H1 (cell line): ENCODE results near the gene GID4. TPM values are rescaled to one million over a fixed set of nuclear protein-coding genes. Genes with fewer than 3 reads are reported as not detected.

Source experiments
- CTCF ChIA-PET: fragments of 300-600 bp; sonication (Branson Sonifier 250); formaldehyde crosslinking; loops from one replicate; lab custom pipeline; 2021; ENCODE audit not compliant: partially characterized antibody; lab: Charles Lee
- POLR2A ChIA-PET: fragments of 300-600 bp; sonication (Branson Sonifier 250); formaldehyde crosslinking; loops from one replicate; lab custom pipeline; 2021; ENCODE audit warnings: inconsistent platforms; ENCODE audit not compliant: partially characterized antibody; lab: Charles Lee
- DNase-seq, 2 experiments: peaks; one replicate each; pipeline versions ENCODE4 v3.0.0 to v3.0.0-alpha.2; 2010 to 2022; ENCODE audit warnings: low spot score in 2 of 2, low read depth in 1 of 2, mixed read lengths in 1 of 2
- FAIRE-seq: peaks from 2 replicates; lab custom pipeline; 2011; peaks lifted over from hg19 to GRCh38; lab: Jason Lieb, UNC
- H2AFZ ChIP-seq: 2 replicates; pipeline ENCODE4 v1.8.1; 2012; ENCODE audit warnings: low read length, inconsistent platforms
- H2AK5ac ChIP-seq: 2 replicates; pipeline ENCODE4 v1.6.1; 2013; ENCODE audit warnings: low read depth, low read length
- H2BK120ac ChIP-seq: replicated peaks from 2 replicates; pipeline ENCODE3; 2013; ENCODE audit warnings: low read depth, low read length, inconsistent platforms
- H2BK12ac ChIP-seq: 2 replicates; pipeline ENCODE4 v1.6.1; 2013; ENCODE audit warnings: low read depth, low read length
- H2BK15ac ChIP-seq: 2 replicates; pipeline ENCODE4 v1.6.1; 2013; ENCODE audit warnings: low read length
- H2BK20ac ChIP-seq: 2 replicates; pipeline ENCODE4 v1.6.1; 2013; ENCODE audit warnings: low read length
- H2BK5ac ChIP-seq: 2 replicates; pipeline ENCODE4 v1.6.1; 2013; ENCODE audit warnings: low read depth, low read length
- H3K14ac ChIP-seq: 2 replicates; pipeline ENCODE4 v1.6.1; 2013; ENCODE audit warnings: inconsistent platforms; ENCODE audit not compliant: insufficient read length
- H3K18ac ChIP-seq: 2 replicates; pipeline ENCODE4 v1.6.1; 2013; ENCODE audit warnings: low read length; ENCODE audit errors: extremely low read depth
- H3K23ac ChIP-seq: 2 replicates; pipeline ENCODE4 v1.6.1; 2013; ENCODE audit warnings: inconsistent platforms; ENCODE audit not compliant: insufficient read length
- H3K23me2 ChIP-seq: 2 replicates; pipeline ENCODE4 v1.6.1; 2013; ENCODE audit warnings: low read depth, low read length
- H3K27ac ChIP-seq: 2 replicates; pipeline ENCODE4 v1.6.1; 2011; ENCODE audit warnings: low read depth, low read length, inconsistent platforms
- H3K27me3 ChIP-seq, 4 experiments: replicated peaks in 1 of 4; 1 replicate in 1 of 4; 2 replicates in 3 of 4; pipeline versions ENCODE4 v1.6.1 to v1.8.1; 2011 to 2013; ENCODE audit warnings: low read length in 3 of 4, mild to moderate bottlenecking in 3 of 4, inconsistent platforms in 2 of 4, mixed read lengths in 2 of 4, moderate library complexity in 1 of 4; ENCODE audit not compliant: control insufficient read depth in 3 of 4, insufficient read depth in 3 of 4; ENCODE audit errors: extremely low read depth in 1 of 4
- H3K36me3 ChIP-seq, 4 experiments: 2 replicates each; pipeline versions ENCODE4 v1.6.1 to v1.8.1; 2011 to 2013; ENCODE audit warnings: mild to moderate bottlenecking in 4 of 4, low read length in 3 of 4, moderate library complexity in 2 of 4, control low read depth in 1 of 4, inconsistent platforms in 1 of 4; ENCODE audit not compliant: insufficient read depth in 4 of 4, control insufficient read depth in 2 of 4
- H3K4ac ChIP-seq: replicated peaks from 2 replicates; pipeline ENCODE3; 2013; ENCODE audit warnings: low read length, low read depth, mixed read lengths, inconsistent platforms; ENCODE audit not compliant: insufficient read length
- H3K4me1 ChIP-seq, 4 experiments: replicated peaks in 1 of 4; 1 replicate in 1 of 4; 2 replicates in 3 of 4; pipeline versions ENCODE4 v1.6.1 to v1.8.1; 2011 to 2013; ENCODE audit warnings: low read length in 3 of 4, inconsistent platforms in 2 of 4, mixed read lengths in 1 of 4; ENCODE audit not compliant: insufficient read depth in 4 of 4, control insufficient read depth in 3 of 4
- H3K4me2 ChIP-seq, 2 experiments: 2 replicates each; pipeline versions ENCODE4 v1.6.1 to v1.8.1; 2011 to 2013; ENCODE audit warnings: low read depth in 2 of 2, low read length in 2 of 2, control low read depth in 1 of 2, inconsistent platforms in 1 of 2, mild to moderate bottlenecking in 1 of 2; ENCODE audit not compliant: insufficient read depth in 1 of 2
- H3K4me3 ChIP-seq, 4 experiments: fragments of 200-600, 300-600 bp in 1 of 4; sonication (generic), shearing (Covaris generic), sonication (Bioruptor Twin) in 1 of 4; 2 replicates each; pipeline versions ENCODE4 v1.5.1 to v1.8.1; 2011 to 2016; ENCODE audit warnings: low read length in 4 of 4, low read depth in 3 of 4, control low read depth in 2 of 4, inconsistent platforms in 2 of 4, mild to moderate bottlenecking in 2 of 4, mixed read lengths in 1 of 4, moderate library complexity in 1 of 4; ENCODE audit not compliant: insufficient read depth in 2 of 4; ENCODE audit errors: extremely low read depth in 1 of 4
- H3K56ac ChIP-seq: replicated peaks from 2 replicates; pipeline ENCODE3; 2013; ENCODE audit warnings: low read depth, mild to moderate bottlenecking, mixed read lengths, low read length, inconsistent platforms; ENCODE audit not compliant: insufficient read length
- H3K79me1 ChIP-seq: 2 replicates; pipeline ENCODE4 v1.6.1; 2013; ENCODE audit warnings: low read depth, low read length, control low read depth
- H3K79me2 ChIP-seq, 2 experiments: 2 replicates each; pipeline versions ENCODE4 v1.6.1 to v1.8.1; 2012 to 2013; ENCODE audit warnings: low read length in 2 of 2, mild to moderate bottlenecking in 2 of 2, inconsistent platforms in 1 of 2; ENCODE audit not compliant: insufficient read depth in 2 of 2, control insufficient read depth in 1 of 2
- H3K9ac ChIP-seq, 4 experiments: replicated peaks in 1 of 4; 1 replicate in 1 of 4; 2 replicates in 3 of 4; pipeline versions ENCODE4 v1.6.1 to v1.8.1; 2011 to 2013; ENCODE audit warnings: low read depth in 3 of 4, low read length in 3 of 4, control low read depth in 2 of 4, mild to moderate bottlenecking in 2 of 4, moderate library complexity in 2 of 4, inconsistent platforms in 1 of 4; ENCODE audit errors: extremely low read depth in 1 of 4
- H3K9me3 ChIP-seq, 2 experiments: 2 replicates each; pipeline versions ENCODE4 v1.6.1 to v1.8.1; 2012 to 2013; ENCODE audit warnings: mild to moderate bottlenecking in 2 of 2, moderate library complexity in 2 of 2, control low read depth in 1 of 2, inconsistent platforms in 1 of 2, low read depth in 1 of 2, low read length in 1 of 2, mixed read lengths in 1 of 2; ENCODE audit not compliant: insufficient read depth in 2 of 2
- H4K20me1 ChIP-seq, 2 experiments: replicated peaks in 1 of 2; 2 replicates each; pipeline versions ENCODE3 to v1.8.1; 2011 to 2013; ENCODE audit warnings: inconsistent platforms in 2 of 2, low read length in 2 of 2, mild to moderate bottlenecking in 1 of 2; ENCODE audit not compliant: insufficient read depth in 2 of 2, control insufficient read depth in 1 of 2
- H4K5ac ChIP-seq: 2 replicates; pipeline ENCODE4 v1.6.1; 2013; ENCODE audit warnings: low read length, low read depth, mixed read lengths, inconsistent platforms; ENCODE audit not compliant: insufficient read length
- H4K8ac ChIP-seq: 2 replicates; pipeline ENCODE4 v1.8.0; 2013; ENCODE audit warnings: mild to moderate bottlenecking, moderate library complexity, low read length, inconsistent platforms; ENCODE audit not compliant: insufficient read depth; ENCODE audit errors: extremely low read depth
- H4K91ac ChIP-seq: replicated peaks from 2 replicates; pipeline ENCODE3; 2013; ENCODE audit warnings: low read length, mixed read lengths, inconsistent platforms; ENCODE audit not compliant: insufficient read length
- BRCA1 ChIP-seq: IDR thresholded peaks from 2 replicates; pipeline ENCODE4 v1.6.1; 2012; ENCODE audit warnings: low read depth, low read length, improper control_type of control experiment
- CREB1 ChIP-seq: IDR thresholded peaks from 2 replicates; pipeline ENCODE4 v1.6.1; 2012; ENCODE audit warnings: inconsistent platforms
- FOSL1 ChIP-seq: IDR thresholded peaks from 2 replicates; pipeline ENCODE4 v1.6.1; 2011; ENCODE audit warnings: mild to moderate bottlenecking, low read depth, low read length, moderate library complexity; ENCODE audit not compliant: insufficient read depth
- MAX ChIP-seq: IDR thresholded peaks from 2 replicates; pipeline ENCODE4 v1.6.1; 2012; ENCODE audit warnings: inconsistent platforms
- RAD21 ChIP-seq, 2 experiments: IDR thresholded peaks in 1 of 2; conservative IDR thresholded peaks in 1 of 2; 2 replicates each; pipeline ENCODE4 v1.6.1; 2011; ENCODE audit warnings: low read depth in 2 of 2, low read length in 2 of 2, improper control_type of control experiment in 1 of 2, inconsistent platforms in 1 of 2, mild to moderate bottlenecking in 1 of 2, moderate library complexity in 1 of 2
- WGBS, 2 experiments: shearing (Covaris generic) in 1 of 2; methylation state at CpG; one replicate each; pipeline versions ENCODE4 v1.1.6 to v1.1.7; 2013 to 2015; ENCODE audit warnings: low lambda C conversion rate in 2 of 2, mixed read lengths in 2 of 2, inconsistent platforms in 1 of 2, low coverage in 1 of 2, missing lambda C conversion rate in 1 of 2; ENCODE audit not compliant: insufficient replicate concordance in 2 of 2, insufficient coverage in 1 of 2, insufficient read length in 1 of 2; ENCODE audit errors: extremely low coverage in 1 of 2, missing lambda C conversion rate in 1 of 2; 5-methylcytosine and 5-hydroxymethylcytosine counted together
- polyA plus RNA-seq, 7 experiments: library from polyadenylated mRNA; depleted of rRNA in 3 of 7; stranded (reverse) in 5 of 7; unstranded in 2 of 7; fragments of >200 nt in 5 of 7; fragments of 200-250 nt in 2 of 7; gene quantifications; 1 replicate in 5 of 7; 2 replicates in 1 of 7; 4 replicates in 1 of 7; pipeline versions ENCODE4 v1.2.1 to v1.2.3, GENCODE V29; 2011 to 2013; ENCODE audit warnings: missing spikeins in 2 of 7, mixed read lengths in 2 of 7
- total RNA-seq: library from RNA; stranded (reverse); fragmentation: NEBNext Ultra II Directional; extraction: Animal tissue kit (Norgen Biotek cat#: 25700); gene quantifications from 2 replicates; pipeline ENCODE4 v1.2.1, GENCODE V29; 2021
- TF ChIP-seq, protein P1 (sequence below), 3 experiments: IDR thresholded peaks; 1 replicate in 2 of 3; 2 replicates in 1 of 3; pipeline versions ENCODE4 v1.5.1 to v1.6.1; 2011; ENCODE audit warnings: low read length in 3 of 3, mild to moderate bottlenecking in 3 of 3, inconsistent platforms in 2 of 3, low read depth in 1 of 3, moderate library complexity in 1 of 3; ENCODE audit not compliant: insufficient read depth in 1 of 3; ENCODE audit errors: control extremely low read depth in 1 of 3

Gene GID4
- total and polyA plus RNA-seq, 2 of the 8 experiments (the other 6 are each of a cell fraction or from before 2014, with no cell fraction given) = 5.6 to 15.0 TPM

- H3K79me2 ChIP-seq = no peaks in the 10 kb centered on the region
- FAIRE-seq = peak; percentile 70
- H3K27ac ChIP-seq = no peak overlapping the region
- H3K36me3 ChIP-seq = no peaks in the 10 kb centered on the region
- no peak overlapping the region for H3K18ac ChIP-seq
- 72% methylated on average over 9 of the region's 9 CpGs; no CpG with 5 or more reads in 1 of the 2 experiments for WGBS, 2 experiments
- H4K5ac ChIP-seq = no peak overlapping the region
- H2BK20ac ChIP-seq = no peak overlapping the region
- no peaks in the 10 kb centered on the region for H3K27me3 ChIP-seq
- no peak overlapping the region for H2AK5ac ChIP-seq
- no peak overlapping the region for H2AFZ ChIP-seq
- H4K91ac ChIP-seq = no peak overlapping the region
- H3K14ac ChIP-seq = no peak overlapping the region
- TF ChIP-seq RAD21 (IDR thresholded peaks at IDR 0.05 in 1 of 2, conservative IDR thresholded peaks at IDR 0.05 in 1 of 2; ENCODE audit: low read depth in 2 of 2, low read length in 2 of 2) (peak; percentile 22 to 36; a peak in 3 of 4 replicates), FOSL1 (no peak), CREB1 (0 out of 2 replicates have a peak, but pooled peaks have one; percentile 19), BRCA1 (no peak), MAX (peak; percentile 38; the same call in 1 of the 2 replicates)
- TF ChIP-seq, protein P1, sequence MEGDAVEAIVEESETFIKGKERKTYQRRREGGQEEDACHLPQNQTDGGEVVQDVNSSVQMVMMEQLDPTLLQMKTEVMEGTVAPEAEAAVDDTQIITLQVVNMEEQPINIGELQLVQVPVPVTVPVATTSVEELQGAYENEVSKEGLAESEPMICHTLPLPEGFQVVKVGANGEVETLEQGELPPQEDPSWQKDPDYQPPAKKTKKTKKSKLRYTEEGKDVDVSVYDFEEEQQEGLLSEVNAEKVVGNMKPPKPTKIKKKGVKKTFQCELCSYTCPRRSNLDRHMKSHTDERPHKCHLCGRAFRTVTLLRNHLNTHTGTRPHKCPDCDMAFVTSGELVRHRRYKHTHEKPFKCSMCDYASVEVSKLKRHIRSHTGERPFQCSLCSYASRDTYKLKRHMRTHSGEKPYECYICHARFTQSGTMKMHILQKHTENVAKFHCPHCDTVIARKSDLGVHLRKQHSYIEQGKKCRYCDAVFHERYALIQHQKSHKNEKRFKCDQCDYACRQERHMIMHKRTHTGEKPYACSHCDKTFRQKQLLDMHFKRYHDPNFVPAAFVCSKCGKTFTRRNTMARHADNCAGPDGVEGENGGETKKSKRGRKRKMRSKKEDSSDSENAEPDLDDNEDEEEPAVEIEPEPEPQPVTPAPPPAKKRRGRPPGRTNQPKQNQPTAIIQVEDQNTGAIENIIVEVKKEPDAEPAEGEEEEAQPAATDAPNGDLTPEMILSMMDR (IDR thresholded peaks at IDR 0.05; ENCODE audit: control extremely low read depth in 1 of 3, insufficient read depth in 1 of 3, low read depth in 1 of 3, low read length in 3 of 3) = peak; percentile 37 to 90 (median 70)
- TF ChIP-seq, all 59 proteins: peak for 4
- H3K4ac ChIP-seq = no peak overlapping the region
- H4K8ac ChIP-seq = peak overlapping the region; percentile 82
- no peak overlapping the region for H2BK120ac ChIP-seq
- peak in 1 of 2 experiments; percentile 57 for DNase-seq
- ChIA-PET CTCF (interaction anchor here (0.5 to 7.8 kb wide), 21 partner anchors 7 to 179 kb away, joined by 3 to 49 read pairs (median 5); no protein-coding TSS in a partner anchor), POLR2A (no interaction called here)
- H3K56ac ChIP-seq = no peak overlapping the region
- H2BK5ac ChIP-seq = no peak overlapping the region
- no peaks in the 10 kb centered on the region for H3K9me3 ChIP-seq
- H3K79me1 ChIP-seq = no peaks in the 10 kb centered on the region; the same call in 1 of the 2 replicates
- no peak overlapping the region for H2BK12ac ChIP-seq
- no peaks in the 10 kb centered on the region; the same call in 1 of the 2 replicates for H3K23me2 ChIP-seq
- peaks cover 0 to 7% of the 10 kb centered on the region in 2 experiments for H4K20me1 ChIP-seq
- peaks cover 0 to 7% (median 0%) of the 10 kb centered on the region in 4 experiments; a peak in 1 of 7 replicates for H3K4me1 ChIP-seq
- no peak overlapping the region for H2BK15ac ChIP-seq
- H3K4me3 ChIP-seq = no peak overlapping the region
- H3K23ac ChIP-seq = no peak overlapping the region
- no peak overlapping the region for H3K4me2 ChIP-seq
- no peak overlapping the region for H3K9ac ChIP-seq
Observed at GRCh38 chr17:18004884-18005305, 34.3 kb upstream of the GID4 start.
